ENCODE results near the gene PLOD1.

Gene PLOD1

GRCh38 chr1:11979851-11980675 lies 45.5 kb downstream of the PLOD1 start, which contains the start of gene MFN2:
Gene MFN2, plus strand, starts transcription at chr1:11980444. Its CDS starts 8,725 bp downstream, at chr1:11989169.
- DNase-seq = peak; percentile 98

DNA sequence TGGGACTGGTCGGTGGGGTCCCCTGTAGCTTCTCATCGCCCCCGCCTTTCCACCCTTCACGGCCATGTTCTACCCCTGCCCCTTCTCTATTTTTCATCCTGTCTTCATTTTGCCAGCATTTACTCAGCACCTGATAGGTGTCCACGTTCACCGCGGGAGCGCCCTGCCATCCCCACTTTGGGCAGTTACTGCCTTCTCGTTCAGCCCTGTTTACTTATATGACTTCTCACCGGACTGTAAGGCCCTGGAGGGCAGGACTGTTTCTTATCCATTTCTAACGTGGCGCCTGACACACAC lies 46.1 kb downstream of the PLOD1 start:
- no peak for DNase-seq

GRCh38 chr1:11981378-11982009 lies 47.0 kb downstream of the PLOD1 start:
- no peak for DNase-seq

- DNase-seq = no peak
These were observed 47.5 kb downstream of the PLOD1 start for GRCh38 chr1:11982010-11982392.

DNA sequence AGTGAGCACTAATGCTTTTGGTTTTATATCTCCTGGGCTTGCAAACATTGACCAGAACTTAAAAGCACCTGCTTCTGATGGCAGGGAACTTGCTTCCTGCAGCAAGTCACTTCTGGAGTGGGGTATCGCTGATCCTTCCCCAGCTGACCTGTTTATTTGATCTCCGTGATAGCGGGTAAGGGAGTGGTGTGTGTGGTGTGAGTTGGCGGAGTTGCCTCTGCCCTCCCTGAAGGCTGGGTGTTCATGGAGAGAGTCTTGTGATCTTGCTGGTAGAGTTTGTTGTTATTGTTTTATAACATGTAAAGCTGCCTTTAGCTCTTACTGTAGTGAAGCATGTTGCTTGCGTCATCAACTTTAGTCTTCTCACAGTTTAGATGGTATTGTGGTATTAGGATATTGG lies 49.6 kb downstream of the PLOD1 start:
- DNase-seq = no peak

GRCh38 chr1:11984576-11984975 lies 50.1 kb downstream of the PLOD1 start:
- DNase-seq = no peak

DNA sequence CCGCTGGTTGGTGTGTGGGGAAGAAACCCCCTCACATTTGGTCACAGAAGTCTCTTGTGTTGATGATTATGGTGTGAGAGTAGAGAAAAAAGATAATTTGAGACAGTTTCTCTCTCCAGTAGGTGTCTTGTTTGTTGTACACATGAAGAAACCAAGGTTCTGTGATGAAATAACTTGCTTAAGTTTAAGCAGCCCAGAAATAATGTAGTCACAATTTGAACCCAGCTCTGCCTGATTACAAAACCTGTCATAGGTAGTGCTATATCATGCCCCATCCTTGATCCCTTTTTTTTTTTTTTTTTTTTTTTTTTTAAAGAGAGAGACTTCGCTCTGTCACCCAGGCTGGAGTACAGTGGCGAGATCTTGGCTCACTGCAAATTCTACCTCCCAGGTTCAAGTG lies 50.7 kb downstream of the PLOD1 start:
- DNase-seq = no peak

DNA sequence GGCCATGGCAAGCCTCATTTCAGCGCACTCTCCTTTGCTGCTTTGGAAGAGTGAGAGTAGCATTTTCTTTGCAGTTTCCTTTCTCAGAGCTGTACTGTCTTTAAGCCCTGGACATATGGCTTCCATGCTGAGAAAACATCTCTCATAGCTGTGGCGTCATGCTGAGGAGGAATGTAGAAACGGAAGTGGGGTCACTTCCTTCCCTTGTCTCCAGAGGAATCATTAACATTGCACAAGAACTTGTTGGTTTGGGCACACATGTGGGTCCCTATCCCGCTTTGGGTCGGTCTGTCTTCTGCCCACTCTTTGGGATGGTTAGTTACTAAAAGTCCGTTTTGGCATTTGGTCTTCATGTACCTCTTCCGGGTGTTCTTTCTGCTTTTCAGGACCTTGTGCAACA lies 51.3 kb downstream of the PLOD1 start:
- DNase-seq = no peak

DNA sequence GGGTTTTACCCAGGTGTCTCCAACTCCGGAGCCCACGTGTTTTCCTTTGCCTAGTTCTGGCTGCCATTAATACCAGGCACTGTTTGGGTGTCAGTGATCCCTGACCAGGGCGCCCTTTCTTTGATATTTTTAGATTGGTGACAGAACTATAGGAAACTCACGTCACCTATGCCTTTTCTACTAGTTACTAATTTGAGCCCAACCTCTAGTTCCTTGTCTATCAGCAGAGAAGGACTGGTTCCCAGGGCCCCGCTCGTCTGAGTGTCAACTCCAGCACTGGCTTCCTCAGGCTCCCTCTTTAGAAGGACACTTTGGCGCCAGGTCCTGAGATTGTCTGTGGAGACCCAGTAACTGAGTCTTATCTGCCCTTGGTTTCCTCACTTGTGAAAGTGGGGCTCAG lies 55.2 kb downstream of the PLOD1 start:
- no peak for DNase-seq

- no peak for DNase-seq
These were observed 56.0 kb downstream of the PLOD1 start for GRCh38 chr1:11990303-11991032.

DNA sequence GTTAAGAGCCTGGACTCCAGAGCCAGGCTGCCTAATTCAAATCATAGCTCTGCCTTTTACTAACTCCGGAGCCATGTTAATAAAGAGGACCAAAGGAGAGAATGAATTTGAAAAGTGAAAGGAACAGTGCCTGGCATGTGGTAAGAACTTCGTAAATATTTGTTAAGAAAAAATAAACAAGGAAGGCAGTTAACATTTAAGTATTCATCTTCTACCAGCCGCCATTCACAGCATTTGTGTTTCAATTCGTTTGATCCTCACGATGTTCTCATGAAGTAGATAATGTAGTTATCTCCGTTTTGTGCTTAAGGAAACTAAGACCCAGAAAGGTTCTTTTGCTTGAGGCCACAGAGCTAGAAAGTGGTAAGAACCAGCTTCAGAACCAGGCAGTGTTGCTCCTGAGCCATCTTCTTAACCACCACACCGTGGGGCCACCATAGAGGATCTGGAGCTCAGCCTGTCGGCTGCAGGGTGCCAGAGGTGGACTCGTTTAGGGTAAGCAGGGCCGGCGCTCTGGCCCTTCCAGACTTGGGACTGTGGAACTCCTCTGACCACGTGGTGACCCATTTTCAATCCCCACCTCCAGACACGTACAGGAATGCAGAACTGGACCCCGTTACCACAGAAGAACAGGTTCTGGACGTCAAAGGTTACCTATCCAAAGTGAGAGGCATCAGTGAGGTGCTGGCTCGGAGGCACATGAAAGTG lies 57.6 kb downstream of the PLOD1 start:
- DNase-seq = no peak

- DNase-seq = no peak
These were observed 62.7 kb downstream of the PLOD1 start for GRCh38 chr1:11997081-11997850.

DNA sequence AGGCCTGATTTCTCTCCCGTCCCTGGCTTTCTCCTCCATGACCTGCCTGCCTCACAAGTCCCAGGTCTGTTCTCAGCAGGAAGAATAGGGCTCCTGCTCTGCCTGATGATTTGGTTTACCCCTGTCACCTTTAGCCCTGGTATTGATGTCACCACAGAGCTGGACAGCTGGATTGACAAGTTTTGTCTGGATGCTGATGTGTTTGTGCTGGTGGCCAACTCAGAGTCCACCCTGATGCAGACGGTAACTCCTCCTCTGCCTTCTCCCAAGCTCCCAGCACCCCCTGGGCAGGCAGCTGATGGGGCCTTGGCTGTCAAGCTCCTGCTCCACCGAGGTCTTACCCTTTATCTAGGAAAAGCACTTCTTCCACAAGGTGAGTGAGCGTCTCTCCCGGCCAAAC lies 64.1 kb downstream of the PLOD1 start:
- no peak for DNase-seq

DNA sequence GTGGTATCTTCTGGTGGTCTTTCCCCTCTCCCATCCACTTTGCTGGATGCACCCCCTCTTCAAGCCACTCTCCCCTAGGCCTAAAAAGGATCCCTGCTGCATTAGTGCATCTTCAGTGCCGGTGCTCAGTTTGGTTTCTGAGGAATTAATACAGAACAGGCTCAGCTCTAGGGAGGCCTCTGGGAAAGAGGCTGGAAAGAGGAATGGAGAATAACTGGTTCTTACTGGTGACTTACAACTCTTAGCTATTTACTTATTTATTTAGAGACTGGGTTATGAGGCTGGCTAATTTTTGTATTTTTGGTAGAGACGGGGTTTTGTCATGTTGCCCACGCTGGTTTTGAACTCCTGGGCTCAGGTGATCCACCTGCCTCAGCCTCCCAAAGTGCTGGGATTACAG lies 64.7 kb downstream of the PLOD1 start:
- DNase-seq = no peak

DNA sequence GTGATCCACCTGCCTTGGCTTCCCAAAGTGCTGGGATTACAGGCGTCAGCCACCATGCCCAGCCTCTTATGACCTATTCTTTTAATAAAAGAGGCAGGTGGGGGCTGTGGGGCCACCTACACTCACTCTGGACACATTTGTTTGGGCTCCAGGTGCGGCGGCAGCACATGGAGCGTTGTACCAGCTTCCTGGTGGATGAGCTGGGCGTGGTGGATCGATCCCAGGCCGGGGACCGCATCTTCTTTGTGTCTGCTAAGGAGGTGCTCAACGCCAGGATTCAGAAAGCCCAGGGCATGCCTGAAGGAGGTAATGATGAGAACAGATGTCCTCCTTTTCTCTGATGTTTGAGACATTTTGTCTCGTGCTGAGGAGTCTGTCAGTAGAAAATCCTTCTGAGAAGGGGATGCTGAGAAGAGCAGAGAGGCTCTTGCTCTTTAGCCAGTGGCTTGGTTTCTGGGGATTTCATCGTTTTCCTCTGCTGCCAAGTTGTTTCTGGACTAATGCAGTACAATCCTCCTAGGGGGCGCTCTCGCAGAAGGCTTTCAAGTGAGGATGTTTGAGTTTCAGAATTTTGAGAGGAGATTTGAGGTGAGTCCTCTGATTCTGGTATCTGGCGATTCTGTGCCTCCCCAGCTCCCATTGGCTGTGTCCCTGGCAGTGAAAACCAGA lies 66.9 kb downstream of the PLOD1 start:
- no peak for DNase-seq

GRCh38 chr1:12001996-12002493 lies 67.5 kb downstream of the PLOD1 start:
- DNase-seq = no peak

- no peak for DNase-seq
These were observed 69.2 kb downstream of the PLOD1 start for GRCh38 chr1:12003762-12004161.

DNA sequence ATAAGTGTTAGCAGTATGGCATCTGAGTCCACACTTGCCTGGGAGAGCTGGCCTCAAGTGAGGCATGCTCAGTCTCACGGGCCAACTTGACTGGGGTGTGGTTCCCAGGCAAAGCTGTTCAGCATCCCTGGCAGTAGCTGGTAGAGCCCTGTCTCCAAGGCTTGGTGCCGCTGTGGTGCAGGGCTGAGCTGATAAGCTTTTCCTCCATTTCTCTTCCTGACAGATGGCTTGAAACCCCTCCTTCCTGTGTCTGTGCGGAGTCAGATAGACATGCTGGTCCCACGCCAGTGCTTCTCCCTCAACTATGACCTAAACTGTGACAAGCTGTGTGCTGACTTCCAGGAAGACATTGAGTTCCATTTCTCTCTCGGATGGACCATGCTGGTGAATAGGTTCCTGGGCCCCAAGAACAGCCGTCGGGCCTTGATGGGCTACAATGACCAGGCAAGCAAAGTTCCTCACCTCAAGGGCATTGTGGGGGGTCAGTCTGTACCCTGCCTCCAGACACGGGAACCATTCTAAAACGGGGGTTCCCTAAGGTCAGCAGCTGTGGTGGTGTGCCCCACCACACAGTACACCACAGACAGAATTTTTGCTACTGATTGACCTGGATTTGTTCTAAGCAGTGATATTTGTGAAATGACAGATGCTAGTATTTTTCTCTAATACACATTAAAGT lies 71.1 kb downstream of the PLOD1 start:
- no peak for DNase-seq

GRCh38 chr1:12006167-12006921 lies 71.8 kb downstream of the PLOD1 start:
- DNase-seq = no peak

DNA sequence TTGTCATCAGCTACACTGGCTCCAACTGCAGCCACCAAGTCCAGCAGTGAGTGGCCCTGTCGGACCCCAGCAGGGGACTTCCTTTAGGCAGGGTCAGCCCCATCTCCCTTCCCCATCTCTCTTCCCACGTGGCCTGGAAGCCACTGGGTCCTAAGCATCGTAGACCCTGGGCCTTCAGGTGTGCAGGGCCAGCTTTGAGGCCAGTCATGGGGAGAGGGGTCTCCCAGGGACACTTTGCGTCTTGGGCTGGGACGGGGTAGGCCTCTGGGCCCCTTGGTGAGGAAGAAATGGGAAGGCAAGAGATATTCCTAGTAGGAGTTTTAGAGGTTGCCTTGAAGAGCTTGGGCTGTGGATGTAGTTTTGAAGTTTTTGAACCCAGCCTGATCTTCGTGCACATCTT lies 72.7 kb downstream of the PLOD1 start:
- no peak for DNase-seq
